SK-N-MC (cell line): ENCODE measurements around the gene TEAD1.

Source experiments
- EZH2 ChIP-seq: fragments of 200-600 bp; sonication (generic); IDR thresholded peaks from one replicate; pipeline ENCODE4 v1.6.1; 2017; ENCODE audit warnings: antibody characterized with exemption
- POLR2AphosphoS5 ChIP-seq: IDR thresholded peaks from 2 replicates; pipeline ENCODE4 v1.6.1; 2012; ENCODE audit warnings: mild to moderate bottlenecking, low read depth, low read length, borderline replicate concordance

GRCh38 chr11:12951376-12951775, 277.2 kb downstream of the TEAD1 start:
- TF ChIP-seq EZH2 (no peak), POLR2AphosphoS5 (no peak)
